Subcutaneous abdominal adipose tissue (tissue), 5 donors: ENCODE data around the gene PVRIG.
"Not testable (repeated sequence)": the region's sequence is repeated elsewhere in the genome, so short reads cannot be mapped to it uniquely, and the experiment has no call there.

Experiments used
- H3K27ac ChIP-seq: one replicate; pipeline ENCODE4 v1.7.0; 2013; ENCODE audit warnings: low read depth, mild to moderate bottlenecking, inconsistent platforms, low read length, moderate library complexity
- H3K27me3 ChIP-seq, 5 donors: one replicate each; pipeline ENCODE4 v1.7.0; 2013; ENCODE audit warnings: low read length in 5 of 5, inconsistent platforms in 1 of 5; ENCODE audit not compliant: control insufficient read depth in 5 of 5, insufficient read depth in 4 of 5
- H3K36me3 ChIP-seq, 5 donors: one replicate each; pipeline ENCODE4 v1.7.0; 2013; ENCODE audit warnings: low read length in 5 of 5; ENCODE audit not compliant: control insufficient read depth in 5 of 5, insufficient read depth in 5 of 5
- H3K4me1 ChIP-seq, 5 donors: one replicate each; pipeline ENCODE4 v1.7.0; 2013; ENCODE audit warnings: low read length in 5 of 5, mild to moderate bottlenecking in 3 of 5, moderate library complexity in 1 of 5; ENCODE audit not compliant: control insufficient read depth in 5 of 5, insufficient read depth in 5 of 5
- H3K4me3 ChIP-seq, 5 donors: one replicate each; pipeline ENCODE4 v1.7.0; 2013; ENCODE audit warnings: low read length in 5 of 5, low read depth in 1 of 5
- H3K9ac ChIP-seq, 5 donors: one replicate each; pipeline ENCODE4 v1.7.0; 2013; ENCODE audit warnings: low read length in 5 of 5, mild to moderate bottlenecking in 4 of 5, moderate library complexity in 3 of 5
- H3K9me3 ChIP-seq, 5 donors: one replicate each; pipeline ENCODE4 v1.7.0; 2013; ENCODE audit warnings: low read length in 5 of 5; ENCODE audit not compliant: control insufficient read depth in 5 of 5
- donor health status: healthy.
- donor health status: healthy.
- donor health status: healthy.
- donor health status: healthy.
- donor health status: healthy.

PVRIG gene

DNA sequence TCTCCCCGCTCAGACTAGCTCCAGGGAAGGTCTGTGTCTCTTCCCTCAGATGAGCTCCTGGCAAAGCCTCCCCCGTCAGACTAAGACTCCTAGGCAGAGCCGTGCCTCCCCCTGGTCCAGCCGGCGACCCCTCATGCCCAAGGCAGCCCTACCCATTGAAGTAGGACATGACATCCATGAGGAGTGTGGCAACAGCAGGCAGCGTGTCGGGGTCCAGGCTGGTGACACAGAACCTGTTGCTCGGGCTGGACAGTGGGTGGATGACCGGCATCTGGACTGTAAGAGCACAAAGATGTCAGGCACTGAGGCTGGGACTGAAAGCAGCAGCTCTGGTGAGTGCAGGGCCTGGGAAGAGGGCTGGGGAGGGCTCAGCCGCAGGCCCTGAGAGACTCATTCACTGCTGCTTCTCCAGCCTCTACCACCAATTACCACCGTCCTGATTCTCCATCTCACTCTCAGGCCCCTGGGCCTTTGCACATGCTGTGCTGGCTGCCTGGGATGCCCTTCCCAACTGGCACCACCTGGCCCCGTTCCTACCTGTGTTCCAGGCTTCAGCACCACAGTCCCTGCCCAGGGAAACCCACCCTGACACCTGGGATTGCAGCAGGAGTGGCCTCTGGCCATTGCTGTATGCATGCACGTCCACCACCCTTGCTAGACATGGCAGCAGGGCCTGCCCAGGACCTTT is 2.8 kb downstream of the PVRIG start:
- Histone ChIP-seq H3K27ac (no peak overlapping the region), H3K9ac (no peak overlapping the region), H3K4me3 (no peak overlapping the region), H3K9me3 (no peaks in the 10 kb centered on the region), H3K4me1 (no peaks in the 10 kb centered on the region), H3K36me3 (peaks cover 0 to 44% (median 16%) of the 10 kb centered on the region in 5 donors), H3K27me3 (no peaks in the 10 kb centered on the region)

DNA sequence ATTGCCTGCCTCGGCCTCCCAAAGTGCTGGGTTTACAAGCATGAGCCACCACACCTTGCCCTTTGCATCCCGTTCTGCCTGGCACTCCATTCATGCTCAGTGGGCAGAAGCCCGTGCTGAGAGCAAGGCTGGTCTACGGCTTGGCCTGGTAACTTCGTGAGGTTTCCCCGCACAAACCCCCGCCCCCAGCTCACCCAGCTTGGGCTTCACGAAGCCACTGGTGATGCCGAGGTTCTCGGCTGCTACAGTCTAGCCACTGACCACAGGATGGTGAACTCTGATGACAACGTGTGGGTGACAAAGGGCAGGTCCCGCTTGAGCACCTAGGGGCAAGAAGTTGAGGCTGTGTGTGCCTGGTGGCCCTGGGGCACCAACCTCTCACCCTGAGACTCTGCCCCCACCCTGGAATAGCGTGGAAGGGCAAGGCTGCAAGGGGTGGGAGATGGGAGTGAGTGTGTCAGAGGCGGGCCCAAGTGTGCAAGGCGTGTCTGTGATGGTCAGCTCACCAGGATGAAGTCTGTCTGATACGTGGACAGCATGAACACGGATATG is 3.7 kb downstream of the PVRIG start:
- H3K4me1 ChIP-seq, H3K27ac ChIP-seq: not testable (repeated sequence)
- peaks cover 0 to 44% (median 16%) of the 10 kb centered on the region in 5 donors for H3K36me3 ChIP-seq

DNA sequence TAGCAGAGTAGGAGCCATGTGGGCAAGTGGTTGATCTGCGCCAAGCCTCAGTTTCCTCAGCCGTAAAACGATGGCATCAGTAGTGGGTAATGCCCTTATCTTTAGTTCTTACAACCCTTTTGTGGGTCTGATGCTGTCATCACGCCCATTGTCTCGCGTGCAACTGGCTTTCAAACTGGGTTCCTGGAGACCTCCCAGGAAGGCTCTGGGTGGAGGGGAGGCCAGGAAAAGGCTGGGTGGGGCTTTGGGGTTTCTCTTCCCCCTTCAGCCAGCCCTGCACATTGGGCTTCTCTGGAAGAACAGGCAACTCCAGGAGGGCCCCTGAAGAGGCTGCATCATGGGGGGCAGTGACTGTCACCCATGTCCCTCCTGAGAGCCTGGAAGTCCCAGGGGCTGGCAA is 5.1 kb downstream of the PVRIG start:
- H3K36me3 ChIP-seq, result peaks cover 0 to 38% (median 15%) of the 10 kb centered on the region in 5 donors
- not testable (repeated sequence) for H3K9ac ChIP-seq, H3K27ac ChIP-seq, H3K9me3 ChIP-seq, H3K4me3 ChIP-seq, H3K27me3 ChIP-seq, H3K4me1 ChIP-seq

More for the DNA sequence above, 3.7 kb downstream of the PVRIG start:
- H3K4me3 ChIP-seq, H3K27me3 ChIP-seq, H3K9me3 ChIP-seq, H3K9ac ChIP-seq: not testable (repeated sequence)

DNA sequence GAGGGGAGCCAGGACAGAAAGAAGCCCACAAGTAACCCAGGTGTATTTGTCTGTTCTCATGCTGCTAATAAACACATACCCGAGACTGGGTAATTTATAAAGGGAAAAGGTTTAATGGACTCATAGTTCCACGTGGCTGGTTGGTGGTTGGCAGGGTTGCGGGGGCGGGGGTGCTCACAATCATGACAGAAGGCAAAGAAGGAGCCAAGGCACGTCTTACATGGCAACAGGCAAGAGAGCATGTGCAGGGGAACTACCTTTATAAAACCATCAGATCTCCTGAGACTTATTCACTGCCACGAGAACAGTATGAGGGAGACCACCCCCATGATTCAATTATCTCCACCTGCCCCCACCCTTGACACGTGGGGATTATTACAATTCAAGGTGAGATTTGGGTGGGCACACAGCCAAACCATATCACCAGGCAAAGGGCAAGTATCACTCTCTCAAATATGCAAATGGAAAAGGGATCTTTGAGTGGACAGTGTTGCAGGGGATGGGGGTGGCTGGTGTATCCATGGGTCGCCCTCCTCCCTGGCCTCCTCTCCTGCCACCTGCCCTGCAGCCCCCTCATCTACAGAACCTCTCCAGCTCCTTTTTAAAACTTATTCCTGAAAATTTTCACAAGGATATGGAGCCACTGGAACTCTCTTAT is 15.0 kb downstream of the PVRIG start:
- H3K4me1 ChIP-seq, result peaks cover 0 to 11% (median 7%) of the 10 kb centered on the region in 5 donors
- not testable (repeated sequence) for H3K36me3 ChIP-seq, H3K9ac ChIP-seq, H3K27me3 ChIP-seq, H3K9me3 ChIP-seq, H3K27ac ChIP-seq, H3K4me3 ChIP-seq

DNA sequence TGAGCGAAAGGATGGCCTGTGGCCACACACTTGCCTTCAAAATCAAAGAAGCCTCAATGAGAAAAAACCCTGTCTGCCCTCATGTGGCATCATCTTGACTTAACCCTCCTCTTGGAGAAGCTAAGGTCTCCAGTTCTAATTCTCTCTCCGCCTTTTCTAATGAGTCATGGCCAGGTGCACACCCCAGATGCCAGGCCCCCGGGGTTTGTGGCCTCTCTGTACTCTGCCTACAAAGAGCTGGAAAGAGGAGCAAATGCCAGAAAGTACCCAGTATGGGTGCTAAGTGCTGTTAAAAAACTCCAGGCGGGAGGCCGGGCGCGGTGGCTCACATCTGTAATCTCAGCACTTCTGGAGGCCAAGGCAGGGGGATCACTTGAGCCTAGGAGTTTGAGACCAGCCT is 20.2 kb downstream of the PVRIG start:
- H3K27ac ChIP-seq, H3K9ac ChIP-seq, H3K27me3 ChIP-seq, H3K36me3 ChIP-seq, H3K4me3 ChIP-seq, H3K9me3 ChIP-seq: not testable (repeated sequence)
- H3K4me1 ChIP-seq, result peaks cover 0 to 24% (median 5%) of the 10 kb centered on the region in 5 donors

DNA sequence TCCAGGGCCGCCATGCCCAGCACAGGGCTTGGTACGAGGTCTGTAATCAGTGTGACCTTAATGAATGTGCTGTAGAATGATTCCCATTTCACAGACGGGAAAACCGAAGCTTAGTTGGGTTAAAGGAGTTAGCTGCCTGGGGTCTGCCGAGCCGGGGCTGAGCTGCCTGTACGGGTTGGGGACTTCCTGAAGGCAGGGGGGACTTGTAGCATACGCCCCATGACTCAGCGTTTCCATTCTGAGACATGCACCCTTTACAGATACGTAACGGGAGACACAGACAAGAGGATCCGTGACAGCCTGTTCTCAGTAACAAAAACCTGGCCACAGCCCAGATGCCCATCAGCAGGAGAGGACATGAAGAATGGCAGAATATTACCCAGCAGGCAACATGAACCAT is 23.6 kb downstream of the PVRIG start:
- peaks cover 0 to 20% (median 2%) of the 10 kb centered on the region in 5 donors for H3K4me1 ChIP-seq
- H3K9ac ChIP-seq, H3K9me3 ChIP-seq, H3K4me3 ChIP-seq, H3K36me3 ChIP-seq, H3K27ac ChIP-seq, H3K27me3 ChIP-seq: not testable (repeated sequence)

DNA sequence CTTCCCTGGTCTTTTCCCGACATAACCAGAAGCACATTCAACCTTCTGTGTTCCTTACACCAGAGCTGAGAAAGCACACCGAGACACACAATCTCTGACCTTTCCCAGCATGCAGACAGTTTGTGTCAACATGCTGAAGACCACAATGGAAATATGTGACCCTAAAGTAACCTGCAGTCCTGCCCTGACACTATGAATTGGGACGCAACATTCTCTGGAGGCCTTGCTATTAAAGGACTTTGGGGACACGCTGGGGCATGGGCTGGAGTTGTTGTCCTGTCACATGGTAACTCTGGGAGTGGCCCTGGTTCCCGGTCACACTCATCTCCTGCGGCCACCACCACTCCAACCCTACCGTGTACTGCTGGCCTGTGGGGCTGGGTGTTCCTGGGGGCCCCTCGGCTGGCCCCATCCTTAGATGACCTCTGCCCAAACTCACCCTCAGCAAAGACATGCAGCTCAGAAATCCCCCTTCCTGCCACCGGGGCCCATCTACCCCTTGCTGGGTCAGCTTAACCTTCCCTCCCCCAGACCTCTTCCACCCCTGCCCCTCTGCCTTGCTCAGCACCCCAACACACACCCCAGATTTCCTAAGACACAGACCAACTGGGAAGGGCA is 25.3 kb downstream of the PVRIG start:
- H3K9ac ChIP-seq, H3K27me3 ChIP-seq, H3K4me3 ChIP-seq, H3K9me3 ChIP-seq, H3K27ac ChIP-seq, H3K36me3 ChIP-seq: not testable (repeated sequence)
- peaks cover 0 to 20% (median 2%) of the 10 kb centered on the region in 5 donors for H3K4me1 ChIP-seq

DNA sequence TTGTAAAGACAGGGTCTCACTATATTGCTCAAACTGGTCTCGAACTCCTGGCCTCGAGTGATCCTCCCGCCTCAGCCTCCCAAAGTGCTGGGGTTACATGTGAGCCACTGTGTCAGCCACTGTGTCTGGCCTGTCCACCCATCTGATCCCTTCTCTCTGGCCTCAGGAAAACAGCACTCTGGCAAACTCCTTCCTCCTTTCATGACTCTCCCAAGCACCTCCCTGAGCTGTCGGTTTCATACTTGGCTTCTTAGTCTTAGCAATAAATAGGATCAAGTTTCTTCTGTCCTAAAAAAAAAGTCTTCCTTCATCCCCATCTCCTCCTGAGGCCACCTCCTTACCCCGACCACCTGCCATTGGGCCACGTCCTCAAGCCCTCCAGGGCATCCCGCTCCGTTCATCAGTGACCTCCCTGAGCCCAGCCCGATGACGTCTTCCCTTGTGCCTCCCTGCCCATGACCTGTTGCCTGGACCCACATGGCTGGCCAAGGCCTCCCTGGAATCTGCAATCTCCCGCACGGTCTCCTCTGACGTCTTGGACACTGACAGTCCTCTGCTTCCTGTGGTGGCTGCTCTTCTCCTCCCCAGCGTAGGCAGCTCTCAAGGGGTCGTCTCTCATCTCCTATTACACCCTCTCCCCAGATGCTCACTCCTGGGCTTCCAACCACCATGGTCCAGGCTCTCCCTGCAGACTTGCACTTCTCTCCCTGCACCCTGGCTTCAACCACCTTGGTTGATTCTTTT is 26.5 kb downstream of the PVRIG start:
- not testable (repeated sequence) for H3K9ac ChIP-seq, H3K9me3 ChIP-seq, H3K4me3 ChIP-seq, H3K27ac ChIP-seq, H3K27me3 ChIP-seq, H3K36me3 ChIP-seq
- peaks cover 0 to 20% (median 2%) of the 10 kb centered on the region in 5 donors for H3K4me1 ChIP-seq

DNA sequence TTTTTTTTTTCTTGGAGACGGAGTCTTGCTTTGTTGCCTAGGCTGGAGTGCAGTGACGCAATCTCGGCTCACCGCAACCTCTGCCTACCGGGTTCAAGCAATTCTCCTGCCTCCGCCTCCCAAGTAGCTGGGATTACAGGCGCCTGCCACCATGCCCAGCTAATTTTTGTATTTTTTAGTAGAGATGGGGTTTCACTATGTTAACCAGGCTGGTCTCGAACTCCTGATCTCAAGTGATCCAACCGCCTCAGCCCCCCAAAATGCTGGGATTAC is 27.1 kb downstream of the PVRIG start:
- H3K27me3 ChIP-seq, H3K9ac ChIP-seq, H3K27ac ChIP-seq, H3K36me3 ChIP-seq, H3K4me3 ChIP-seq, H3K9me3 ChIP-seq: not testable (repeated sequence)
- peaks cover 0 to 18% (median 2%) of the 10 kb centered on the region in 5 donors for H3K4me1 ChIP-seq
